Spleen (tissue), 11 donors: ENCODE measurements around the gene RSPO4. TPM values are rescaled to one million over a fixed set of nuclear protein-coding genes. Genes with fewer than 3 reads are reported as not detected.
A peak's percentile ranks its signal among the peaks of the same experiment; 100 is the strongest.

ENCODE experiments used
- DNase-seq: peaks from one replicate; pipeline ENCODE4 v3.0.0-alpha.2; 2020
- H3K27ac ChIP-seq, 8 donors: fragments of 200-600 bp; sonication (generic) in 7 of 8; 1 replicate in 4 of 8; 2 replicates in 4 of 8; pipeline versions ENCODE4 v1.5.0 to v1.8.0; 2016 to 2021; ENCODE audit warnings: inconsistent platforms in 4 of 8, mild to moderate bottlenecking in 4 of 8, moderate library complexity in 1 of 8
- H3K27me3 ChIP-seq, 7 donors: fragments of 200-600 bp; sonication (generic) in 6 of 7; replicated peaks in 1 of 7; 1 replicate in 4 of 7; 2 replicates in 3 of 7; pipeline versions ENCODE4 v1.5.0 to v1.8.0; 2016 to 2021; ENCODE audit warnings: inconsistent platforms in 3 of 7, mild to moderate bottlenecking in 1 of 7
- H3K36me3 ChIP-seq, 6 donors: fragments of 200-600 bp; sonication (generic) in 5 of 6; 1 replicate in 4 of 6; 2 replicates in 2 of 6; pipeline versions ENCODE4 v1.5.0 to v1.8.0; 2016 to 2021; ENCODE audit warnings: inconsistent platforms in 2 of 6
- H3K4me1 ChIP-seq, 6 donors: fragments of 200-600 bp; sonication (generic) in 5 of 6; 1 replicate in 3 of 6; 2 replicates in 3 of 6; pipeline versions ENCODE4 v1.5.0 to v1.8.0; 2016 to 2021; ENCODE audit warnings: inconsistent platforms in 3 of 6
- H3K4me3 ChIP-seq, 8 donors: fragments of 200-600 bp; sonication (generic) in 7 of 8; 1 replicate in 4 of 8; 2 replicates in 4 of 8; pipeline versions ENCODE4 v1.5.0 to v1.8.0; 2016 to 2021; ENCODE audit warnings: inconsistent platforms in 4 of 8, mild to moderate bottlenecking in 4 of 8, moderate library complexity in 2 of 8
- H3K9me3 ChIP-seq, 8 donors: fragments of 200-600 bp; sonication (generic) in 7 of 8; 1 replicate in 4 of 8; 2 replicates in 4 of 8; pipeline versions ENCODE4 v1.5.0 to v1.8.0; 2016 to 2021; ENCODE audit warnings: inconsistent platforms in 4 of 8
- POLR2A ChIP-seq, 3 donors: fragments of 450-650 bp; IDR thresholded peaks; one replicate each; pipeline ENCODE4 v1.5.1; 2017; ENCODE audit warnings: antibody characterized with exemption in 3 of 3, mild to moderate bottlenecking in 1 of 3
- POLR2AphosphoS5 ChIP-seq, 3 donors: sonication (generic); formaldehyde crosslinking; IDR thresholded peaks; one replicate each; pipeline ENCODE4 v1.5.1; 2017; ENCODE audit warnings: antibody characterized with exemption in 3 of 3
- WGBS, 5 donors: extraction: QIAGEN DNeasy Blood & Tissue Kit in 3 of 5; methylation state at CpG; one replicate each; pipeline versions ENCODE4 v1.1.5 to v1.1.7; 2013 to 2018; 5-methylcytosine and 5-hydroxymethylcytosine counted together
- intact Hi-C: fragments of 100-400 bp; cut with DNase I; formaldehyde crosslinking; loops from one replicate; pipeline ENCODE4 v1.15.0; 2023; ENCODE audit warnings: low total_unique reads
- polyA plus RNA-seq, 3 donors: library from polyadenylated mRNA; stranded (reverse); fragments of 200-250 nt; gene quantifications; one replicate each; pipeline ENCODE4 v1.2.1, GENCODE V29; 2013
- total RNA-seq, 7 donors: library from RNA; depleted of rRNA in 3 of 7; stranded (reverse); fragments of >200 nt in 3 of 7; fragmentation: NEBNext Ultra II Directional in 4 of 7; extraction: Animal tissue kit (Norgen Biotek cat#: 25700) in 4 of 7; gene quantifications; one replicate each; pipeline versions ENCODE4 v1.1.0 to v1.2.1, GENCODE V29; 2016 to 2021
- TF ChIP-seq, protein P1 (sequence below), 11 experiments: fragments of 200-600 bp in 7 of 11; fragments of 450-650 bp in 4 of 11; sonication (generic) in 4 of 11; IDR thresholded peaks in 8 of 11; conservative IDR thresholded peaks in 3 of 11; 1 replicate in 7 of 11; 2 replicates in 4 of 11; pipeline versions ENCODE4 v1.4.0 to v1.8.0; 2016 to 2021; ENCODE audit warnings: antibody characterized with exemption in 11 of 11, inconsistent platforms in 4 of 11, mild to moderate bottlenecking in 1 of 11
- donor health status: healthy with polysubstance abuse.
- donor health status: DM: no; HTN: no; CAD: no; lungs with moderate emphysema.
- donor health status: DM: no; HTN: no; CAD: no.
- donor health status: Bipolar disorder and iron deficiency.
- donor health status: healthy.
- donor health status: DM: no; HTN: no; CAD: no.
- donor health status: DM: yes; HTN: yes; CAD: no.

Gene RSPO4
- total and polyA plus RNA-seq, 10 donors: 0.02 to 0.32 (median 0.14) TPM; not detected in 6

DNA sequence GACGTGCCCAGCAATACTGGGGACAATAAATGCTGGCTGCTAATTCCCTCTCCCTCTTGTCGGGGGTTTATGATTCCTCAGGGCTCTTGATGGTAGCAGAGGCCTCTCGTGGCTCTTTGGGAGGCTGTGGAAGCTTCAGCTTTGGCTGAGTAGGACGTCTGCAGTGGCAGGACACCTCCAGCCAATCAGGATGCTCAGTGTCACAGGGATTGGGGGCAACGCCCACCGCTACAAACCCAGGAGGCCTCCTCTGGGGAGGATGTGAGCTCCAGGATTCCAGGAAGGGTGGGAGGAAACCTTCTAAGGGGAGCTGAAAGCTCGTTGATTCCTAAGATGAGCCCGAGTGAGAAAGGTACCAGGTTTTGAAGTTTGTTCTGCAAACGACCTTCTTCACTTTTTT is 19.4 kb downstream of the RSPO4 start:
- Histone ChIP-seq H3K4me3 (no peak overlapping the region), H3K9me3 (no peaks in the 10 kb centered on the region), H3K4me1 (no peaks in the 10 kb centered on the region), H3K27me3 (peaks cover 0 to 57% (median 0%) of the 10 kb centered on the region in 7 donors), H3K27ac (no peak overlapping the region), H3K36me3 (no peaks in the 10 kb centered on the region)
- 31 to 52% (median 34%) methylated on average over 7 to 9 of the region's 9 CpGs for WGBS, 5 donors
- no peak for DNase-seq
- intact Hi-C loops: no loop called here
- no peak for TF ChIP-seq POLR2A (IDR thresholded peaks at IDR 0.05)
- TF ChIP-seq, protein P1, sequence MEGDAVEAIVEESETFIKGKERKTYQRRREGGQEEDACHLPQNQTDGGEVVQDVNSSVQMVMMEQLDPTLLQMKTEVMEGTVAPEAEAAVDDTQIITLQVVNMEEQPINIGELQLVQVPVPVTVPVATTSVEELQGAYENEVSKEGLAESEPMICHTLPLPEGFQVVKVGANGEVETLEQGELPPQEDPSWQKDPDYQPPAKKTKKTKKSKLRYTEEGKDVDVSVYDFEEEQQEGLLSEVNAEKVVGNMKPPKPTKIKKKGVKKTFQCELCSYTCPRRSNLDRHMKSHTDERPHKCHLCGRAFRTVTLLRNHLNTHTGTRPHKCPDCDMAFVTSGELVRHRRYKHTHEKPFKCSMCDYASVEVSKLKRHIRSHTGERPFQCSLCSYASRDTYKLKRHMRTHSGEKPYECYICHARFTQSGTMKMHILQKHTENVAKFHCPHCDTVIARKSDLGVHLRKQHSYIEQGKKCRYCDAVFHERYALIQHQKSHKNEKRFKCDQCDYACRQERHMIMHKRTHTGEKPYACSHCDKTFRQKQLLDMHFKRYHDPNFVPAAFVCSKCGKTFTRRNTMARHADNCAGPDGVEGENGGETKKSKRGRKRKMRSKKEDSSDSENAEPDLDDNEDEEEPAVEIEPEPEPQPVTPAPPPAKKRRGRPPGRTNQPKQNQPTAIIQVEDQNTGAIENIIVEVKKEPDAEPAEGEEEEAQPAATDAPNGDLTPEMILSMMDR (IDR thresholded peaks at IDR 0.05 in 8 of 11, conservative IDR thresholded peaks at IDR 0.05 in 3 of 11): no peak
- TF ChIP-seq POLR2AphosphoS5 (IDR thresholded peaks at IDR 0.05): no peak

DNA sequence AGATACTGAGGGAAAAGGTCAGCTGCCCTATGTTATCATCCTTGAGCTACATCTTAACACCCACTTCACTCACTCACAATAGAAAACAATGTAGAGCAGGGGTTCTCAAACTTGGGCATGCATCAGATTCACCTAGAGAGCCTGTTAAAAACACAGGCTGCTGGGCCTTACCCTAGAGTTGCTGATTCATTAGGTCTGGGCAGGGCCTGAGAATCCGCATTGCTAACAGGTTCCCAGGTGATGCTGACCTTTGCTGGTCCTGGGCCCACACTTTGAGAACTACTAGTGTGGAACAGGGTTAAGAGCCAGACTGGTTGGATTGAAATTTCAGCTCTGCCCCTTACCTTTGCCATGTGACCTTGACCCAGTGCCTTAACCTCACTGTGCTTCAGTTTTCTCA is 25.1 kb downstream of the RSPO4 start:
- Histone ChIP-seq H3K27ac (no peak overlapping the region), H3K9me3 (no peaks in the 10 kb centered on the region), H3K4me3 (no peak overlapping the region), H3K27me3 (peaks cover 0 to 24% (median 0%) of the 10 kb centered on the region in 7 donors), H3K4me1 (peaks cover 0 to 4% (median 0%) of the 10 kb centered on the region in 6 donors), H3K36me3 (no peaks in the 10 kb centered on the region)
- TF ChIP-seq POLR2AphosphoS5 (IDR thresholded peaks at IDR 0.05): no peak
- no peak for TF ChIP-seq POLR2A (IDR thresholded peaks at IDR 0.05)
- TF ChIP-seq, protein P1 (IDR thresholded peaks at IDR 0.05 in 8 of 11, conservative IDR thresholded peaks at IDR 0.05 in 3 of 11): no peak
- no peak for DNase-seq
- intact Hi-C loops: no loop called here
- 0 to 88% (median 55%) methylated on average over 1 of the region's 1 CpG for WGBS, 5 donors

DNA sequence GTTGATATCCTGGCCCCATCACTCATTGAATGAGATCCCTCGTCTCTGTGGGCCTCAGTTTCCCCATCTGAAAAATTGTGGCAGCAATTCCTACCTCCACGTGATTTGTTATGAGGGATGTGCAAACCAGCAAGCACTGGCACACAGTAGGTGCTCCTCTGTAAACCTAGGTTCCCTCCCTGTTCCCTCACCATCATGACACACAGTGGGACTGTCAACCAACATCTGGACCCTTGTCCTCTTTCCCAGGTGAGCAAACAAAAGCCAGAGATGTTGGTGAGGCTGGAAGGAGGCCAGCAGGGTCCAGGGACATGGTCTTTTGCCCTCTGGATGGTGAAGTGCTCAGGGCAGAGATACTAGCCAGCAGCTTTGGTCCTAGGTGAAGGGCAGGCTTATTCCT is 26.1 kb downstream of the RSPO4 start:
- Histone ChIP-seq H3K4me1 (peaks cover 0 to 4% (median 0%) of the 10 kb centered on the region in 6 donors), H3K4me3 (no peak overlapping the region), H3K27me3 (peaks cover 0 to 14% (median 0%) of the 10 kb centered on the region in 7 donors), H3K36me3 (no peaks in the 10 kb centered on the region), H3K9me3 (no peaks in the 10 kb centered on the region), H3K27ac (no peak overlapping the region)
- TF ChIP-seq POLR2A (IDR thresholded peaks at IDR 0.05): no peak
- TF ChIP-seq, protein P1 (IDR thresholded peaks at IDR 0.05 in 8 of 11, conservative IDR thresholded peaks at IDR 0.05 in 3 of 11): no peak
- no peak for TF ChIP-seq POLR2AphosphoS5 (IDR thresholded peaks at IDR 0.05)
- DNase-seq: no peak
- intact Hi-C loops: no loop called here
- 53 to 73% (median 63%) methylated on average over 2 of the region's 2 CpGs for WGBS, 5 donors

DNA sequence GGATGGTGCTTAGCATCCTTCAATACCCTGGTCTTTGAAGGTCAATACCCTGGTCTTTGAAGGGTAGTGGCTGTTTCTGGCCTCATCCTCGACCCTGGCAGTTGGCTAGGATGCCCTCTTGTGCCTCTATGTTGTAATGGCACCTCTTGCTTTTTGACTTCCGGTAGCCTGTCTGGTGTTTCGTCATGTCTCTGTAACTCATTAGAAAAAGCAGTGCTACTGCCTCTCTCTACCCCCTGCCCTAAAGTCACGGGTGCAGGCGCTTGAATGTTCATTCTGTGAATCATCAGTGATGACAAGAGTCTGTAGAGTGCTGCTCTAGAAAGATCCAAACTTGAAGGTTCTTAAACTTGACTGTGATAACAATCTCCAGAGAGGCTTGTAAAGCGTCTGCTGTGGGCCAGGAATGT is 28.3 kb downstream of the RSPO4 start:
- TF ChIP-seq, protein P1 (IDR thresholded peaks at IDR 0.05 in 8 of 11, conservative IDR thresholded peaks at IDR 0.05 in 3 of 11): peak in 8 of 11 experiments; percentile 9 to 53 (median 38)
- no peak for TF ChIP-seq POLR2AphosphoS5 (IDR thresholded peaks at IDR 0.05)
- TF ChIP-seq POLR2A (IDR thresholded peaks at IDR 0.05): no peak
- Histone ChIP-seq H3K27ac (no peak overlapping the region), H3K4me3 (no peak overlapping the region), H3K4me1 (peaks cover 0 to 4% (median 0%) of the 10 kb centered on the region in 6 donors), H3K27me3 (peaks cover 0 to 2% (median 0%) of the 10 kb centered on the region in 7 donors), H3K36me3 (no peaks in the 10 kb centered on the region), H3K9me3 (no peaks in the 10 kb centered on the region)
- 21 to 36% (median 26%) methylated on average over 6 of the region's 6 CpGs for WGBS, 5 donors
- DNase-seq: no peak
- intact Hi-C loops: no loop called here
